ENCODE results near the gene HNF4A.

DNA sequence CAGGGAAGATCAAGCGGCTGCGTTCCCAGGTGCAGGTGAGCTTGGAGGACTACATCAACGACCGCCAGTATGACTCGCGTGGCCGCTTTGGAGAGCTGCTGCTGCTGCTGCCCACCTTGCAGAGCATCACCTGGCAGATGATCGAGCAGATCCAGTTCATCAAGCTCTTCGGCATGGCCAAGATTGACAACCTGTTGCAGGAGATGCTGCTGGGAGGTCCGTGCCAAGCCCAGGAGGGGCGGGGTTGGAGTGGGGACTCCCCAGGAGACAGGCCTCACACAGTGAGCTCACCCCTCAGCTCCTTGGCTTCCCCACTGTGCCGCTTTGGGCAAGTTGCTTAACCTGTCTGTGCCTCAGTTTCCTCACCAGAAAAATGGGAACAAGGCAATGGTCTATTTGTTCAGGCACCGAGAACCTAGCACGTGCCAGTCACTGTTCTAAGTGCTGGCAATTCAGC, 68.6 kb downstream of the HNF4A start:
- TF ChIP-seq, protein P1, sequence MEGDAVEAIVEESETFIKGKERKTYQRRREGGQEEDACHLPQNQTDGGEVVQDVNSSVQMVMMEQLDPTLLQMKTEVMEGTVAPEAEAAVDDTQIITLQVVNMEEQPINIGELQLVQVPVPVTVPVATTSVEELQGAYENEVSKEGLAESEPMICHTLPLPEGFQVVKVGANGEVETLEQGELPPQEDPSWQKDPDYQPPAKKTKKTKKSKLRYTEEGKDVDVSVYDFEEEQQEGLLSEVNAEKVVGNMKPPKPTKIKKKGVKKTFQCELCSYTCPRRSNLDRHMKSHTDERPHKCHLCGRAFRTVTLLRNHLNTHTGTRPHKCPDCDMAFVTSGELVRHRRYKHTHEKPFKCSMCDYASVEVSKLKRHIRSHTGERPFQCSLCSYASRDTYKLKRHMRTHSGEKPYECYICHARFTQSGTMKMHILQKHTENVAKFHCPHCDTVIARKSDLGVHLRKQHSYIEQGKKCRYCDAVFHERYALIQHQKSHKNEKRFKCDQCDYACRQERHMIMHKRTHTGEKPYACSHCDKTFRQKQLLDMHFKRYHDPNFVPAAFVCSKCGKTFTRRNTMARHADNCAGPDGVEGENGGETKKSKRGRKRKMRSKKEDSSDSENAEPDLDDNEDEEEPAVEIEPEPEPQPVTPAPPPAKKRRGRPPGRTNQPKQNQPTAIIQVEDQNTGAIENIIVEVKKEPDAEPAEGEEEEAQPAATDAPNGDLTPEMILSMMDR (IDR thresholded peaks at IDR 0.05; ENCODE audit: poor library complexity, severe bottlenecking) = no peak
- TF ChIP-seq POLR2AphosphoS5 (IDR thresholded peaks at IDR 0.05) = no peak
